ENCODE data around the gene FBXO34.

- TF ChIP-seq CTCF (IDR thresholded peaks at IDR 0.05): no peak
- TF ChIP-seq POLR2A (IDR thresholded peaks at IDR 0.05): no peak
Measured at GRCh38 chr14:55274751-55275150, 3.5 kb downstream of the FBXO34 start.

Data from Peyer's patch (tissue), 4 donors.